ENCODE measurements around the gene TPM2.
A peak's percentile ranks its signal among the peaks of the same experiment; 100 is the strongest.

TPM2 gene

GRCh38 chr9:35691757-35692301 lies 2.1 kb upstream of the TPM2 start:
- DNase-seq = no peak

- no peak for DNase-seq
These were observed 1.6 kb upstream of the TPM2 start for GRCh38 chr9:35691334-35691650.

GRCh38 chr9:35690614-35691333 lies 1.0 kb upstream of the TPM2 start:
- DNase-seq = peak; percentile 35

GRCh38 chr9:35690294-35690613 lies 529 bp upstream of the TPM2 start:
- no peak for DNase-seq

GRCh38 chr9:35688558-35689541 lies 875 bp downstream of the TPM2 start:
- peak; percentile 33 for DNase-seq

GRCh38 chr9:35687972-35688557 lies 1.7 kb downstream of the TPM2 start:
- DNase-seq = no peak

- no peak for DNase-seq
These were observed 2.4 kb downstream of the TPM2 start for GRCh38 chr9:35687306-35687705.

GRCh38 chr9:35686222-35687203 lies 3.2 kb downstream of the TPM2 start:
- no peak for DNase-seq

GRCh38 chr9:35685506-35685905 lies 4.2 kb downstream of the TPM2 start:
- DNase-seq = no peak

GRCh38 chr9:35684921-35685320 lies 4.8 kb downstream of the TPM2 start:
- DNase-seq = no peak

- DNase-seq = no peak
These were observed 6.4 kb downstream of the TPM2 start for GRCh38 chr9:35683323-35683722.

- DNase-seq = no peak
These were observed 7.0 kb downstream of the TPM2 start for GRCh38 chr9:35682520-35683315.

GRCh38 chr9:35682051-35682450 lies 7.7 kb downstream of the TPM2 start:
- DNase-seq = no peak

- no peak for DNase-seq
These were observed 8.3 kb downstream of the TPM2 start for GRCh38 chr9:35681341-35682002.

GRCh38 chr9:35680331-35681105 lies 9.2 kb downstream of the TPM2 start:
- no peak for DNase-seq

- no peak for DNase-seq
These were observed 9.9 kb downstream of the TPM2 start for GRCh38 chr9:35679766-35680330.

- no peak for DNase-seq
These were observed 10.6 kb downstream of the TPM2 start for GRCh38 chr9:35679091-35679490.

- DNase-seq = peak; percentile 33
These were observed 13.9 kb downstream of the TPM2 start for GRCh38 chr9:35675732-35676392.

- DNase-seq = no peak
These were observed 14.5 kb downstream of the TPM2 start for GRCh38 chr9:35675204-35675603.
